ENCODE results near the gene TNNT2. TPM values are rescaled to one million over a fixed set of nuclear protein-coding genes. Genes with fewer than 3 reads are reported as not detected.

Gene TNNT2
- total and polyA plus RNA-seq, 2 of the 13 experiments (the other 11 are each of a cell fraction or from before 2014, with no cell fraction given), result 0.20 to 0.63 TPM

- ChIA-PET CTCF (ENCODE audit: low intra/inter-chr PET ratio, low total read pairs) (interaction anchor here (0.7 to 1.2 kb wide), 3 partner anchors 14 to 93 kb away, joined by 3 to 4 read pairs (median 3); no protein-coding TSS in a partner anchor), POLR2A (no interaction called here)
- Histone ChIP-seq H3K27me3 (ENCODE audit: control insufficient read depth in 1 of 2, insufficient read depth in 2 of 2, low read length in 2 of 2) (peaks cover 0 to 8% of the 10 kb centered on the region in 2 experiments; a peak in 3 of 5 replicates), H2AFZ (ENCODE audit: low read length) (no peak overlapping the region), H3K4me2 (ENCODE audit: low read depth, low read length) (no peak overlapping the region), H4K20me1 (ENCODE audit: insufficient read depth, low read length) (no peaks in the 10 kb centered on the region), H3K9me3 (ENCODE audit: low read length) (peaks cover 5% of the 10 kb centered on the region; the same call in 1 of the 2 replicates), H3K4me3 (replicated peaks in 1 of 3; ENCODE audit: insufficient read depth in 1 of 3, low read depth in 2 of 3, low read length in 3 of 3) (no peak overlapping the region), H3K36me3 (replicated peaks in 1 of 2; ENCODE audit: control insufficient read depth in 1 of 2, insufficient read depth in 2 of 2, low read length in 2 of 2) (no peaks in the 10 kb centered on the region), H3K9ac (ENCODE audit: insufficient read depth, low read depth, low read length) (no peak overlapping the region), H3K79me2 (ENCODE audit: insufficient read depth, low read length) (no peaks in the 10 kb centered on the region), H3K27ac (ENCODE audit: extremely low read length, insufficient read depth, low read length) (no peak overlapping the region), H3K4me1 (ENCODE audit: insufficient read depth, low read length) (no peaks in the 10 kb centered on the region)
- in situ Hi-C loops (cut with HindIII; ENCODE audit: extremely low pct_ligation_motif_present, low pct_unique_long_range_greater_than_20kb), result no loop called here
- intact Hi-C loops (cut with micrococcal nuclease; ENCODE audit: unreplicated experiment), result loop anchor here (2.0 kb wide), 1 partner anchor 92 kb away; no protein-coding TSS in a partner anchor
- no peak for ATAC-seq
- 0% methylated on average over 2 of the region's 2 CpGs for WGBS (ENCODE audit: low lambda C conversion rate)
- no peak for FAIRE-seq
- DNase-seq (ENCODE audit: low spot score), result no peak
- no TSS peak for BruUV-seq (replicated peaks)
- TF ChIP-seq ZBTB34 (CRISPR knock-in tag; IDR thresholded peaks at IDR 0.05) (no peak), ZNF720 (CRISPR knock-in tag; IDR thresholded peaks at IDR 0.05) (no peak), ARID4A (CRISPR knock-in tag; IDR thresholded peaks at IDR 0.05; ENCODE audit: borderline replicate concordance) (no peak), ATF5 (CRISPR knock-in tag; IDR thresholded peaks at IDR 0.05; ENCODE audit: low read depth) (no peak), ZNF710 (CRISPR knock-in tag; IDR thresholded peaks at IDR 0.05; ENCODE audit: borderline replicate concordance) (no peak), MXD4 (CRISPR knock-in tag; IDR thresholded peaks at IDR 0.05) (no peak), MIER3 (CRISPR knock-in tag; IDR thresholded peaks at IDR 0.05; ENCODE audit: borderline replicate concordance) (no peak), ZNF296 (CRISPR knock-in tag; conservative IDR thresholded peaks at IDR 0.05) (no peak), CENPBD1 (CRISPR knock-in tag; IDR thresholded peaks at IDR 0.05; ENCODE audit: borderline replicate concordance, low read depth) (no peak), HBP1 (CRISPR knock-in tag; IDR thresholded peaks at IDR 0.05; ENCODE audit: low read depth) (no peak), ZNF430 (CRISPR knock-in tag; IDR thresholded peaks at IDR 0.05) (no peak), ZNF160 (CRISPR knock-in tag; IDR thresholded peaks at IDR 0.05) (no peak), TRIM24 (CRISPR knock-in tag; IDR thresholded peaks at IDR 0.05) (no peak)
These were observed 30.5 kb downstream of the TNNT2 start for GRCh38 chr1:201346987-201347386.
